Raji (cell line): ENCODE results near the gene CLIC5.

Experiments
- POLR2A ChIP-seq: IDR thresholded peaks from 2 replicates; pipeline ENCODE4 v1.6.1; 2011; ENCODE audit warnings: low read depth, low read length, control low read depth; ENCODE audit not compliant: insufficient read depth

CLIC5 gene

DNA sequence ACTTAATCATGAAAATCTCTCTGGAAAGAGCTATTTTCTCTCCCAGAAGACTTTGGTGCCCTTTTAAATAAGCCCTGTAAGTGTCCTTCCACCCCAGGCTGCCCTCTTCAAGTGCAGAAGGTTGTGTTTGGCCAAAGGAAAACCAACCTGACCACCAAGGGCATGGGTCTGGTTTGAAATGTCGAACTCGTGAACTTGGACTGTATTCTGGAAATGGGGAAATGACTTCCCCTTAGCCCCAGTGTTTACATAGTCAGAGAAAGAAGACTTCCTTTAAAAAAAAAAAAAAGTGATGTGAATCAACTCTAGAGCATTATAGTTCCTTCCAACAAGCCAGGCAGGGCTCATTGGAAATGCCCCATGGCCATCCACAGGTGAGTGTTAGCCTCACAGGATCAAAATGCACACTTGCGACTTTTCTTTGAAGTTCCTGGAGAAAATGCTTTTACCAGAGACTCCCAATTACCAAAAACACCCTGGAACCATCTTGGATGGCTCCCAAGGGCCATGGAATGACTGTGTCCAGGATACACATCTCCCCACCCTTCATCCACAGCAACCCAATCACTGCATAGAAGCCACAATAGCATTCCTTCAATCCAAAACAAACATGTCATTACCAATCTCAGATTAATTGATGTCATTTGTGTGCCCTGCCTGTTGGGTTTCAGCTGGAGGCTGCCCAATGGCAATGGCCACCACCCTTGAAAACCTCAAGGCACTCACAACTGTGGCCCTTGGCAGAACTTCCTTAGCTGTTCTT lies 133.8 kb downstream of the CLIC5 start:
- TF ChIP-seq POLR2A = no peak

- no peak for TF ChIP-seq POLR2A
These were observed 135.0 kb downstream of the CLIC5 start for GRCh38 chr6:45880676-45881075.

DNA sequence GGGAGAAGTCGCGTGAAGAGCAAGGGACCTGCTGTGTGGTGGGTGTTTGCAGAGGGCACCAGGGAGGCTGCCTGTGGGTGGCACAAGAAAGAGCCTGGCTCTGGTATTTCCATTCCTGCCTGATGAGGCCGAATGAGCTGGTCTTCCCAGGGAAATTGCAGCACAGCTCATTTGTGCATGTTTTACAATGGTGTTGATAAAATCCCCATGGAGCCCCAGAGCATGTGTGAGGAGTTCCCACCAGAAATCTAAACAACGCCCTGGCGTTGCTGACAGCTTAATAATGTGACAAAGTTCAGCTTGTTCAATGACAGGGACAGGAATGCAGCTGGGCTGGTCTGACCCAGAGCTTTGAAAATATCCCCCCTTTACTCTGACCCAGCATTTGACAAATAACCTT lies 135.5 kb downstream of the CLIC5 start:
- no peak for TF ChIP-seq POLR2A

- no peak for TF ChIP-seq POLR2A
These were observed 137.6 kb downstream of the CLIC5 start for GRCh38 chr6:45877970-45878590.

DNA sequence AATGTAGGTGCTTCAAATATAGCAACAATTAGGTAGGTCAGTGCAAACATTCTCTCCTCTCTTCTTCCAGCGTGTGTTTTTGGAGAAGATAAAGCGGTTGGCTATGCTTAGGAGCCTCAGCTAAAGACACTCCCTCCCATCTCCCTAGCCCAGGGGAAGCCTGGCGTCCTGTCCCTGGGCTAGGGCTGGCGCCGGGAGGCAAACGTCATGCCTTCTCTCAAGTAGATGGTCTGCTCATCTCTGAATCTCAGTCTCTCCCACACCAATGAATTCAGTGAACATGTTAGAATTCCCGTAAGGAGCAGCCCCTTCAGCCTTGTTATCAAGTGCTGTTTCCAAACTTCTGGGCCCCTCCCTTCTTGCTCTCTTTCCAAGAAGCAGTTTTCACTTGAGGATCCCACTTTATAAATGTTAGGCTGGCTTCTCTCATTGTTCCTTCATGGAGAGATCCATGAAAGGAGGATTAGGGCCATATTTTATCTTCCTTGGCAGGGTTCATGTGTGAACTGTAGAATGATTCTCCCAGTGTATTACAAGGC lies 142.8 kb downstream of the CLIC5 start:
- TF ChIP-seq POLR2A = no peak

GRCh38 chr6:45870531-45870930 lies 145.1 kb downstream of the CLIC5 start:
- TF ChIP-seq POLR2A = no peak

DNA sequence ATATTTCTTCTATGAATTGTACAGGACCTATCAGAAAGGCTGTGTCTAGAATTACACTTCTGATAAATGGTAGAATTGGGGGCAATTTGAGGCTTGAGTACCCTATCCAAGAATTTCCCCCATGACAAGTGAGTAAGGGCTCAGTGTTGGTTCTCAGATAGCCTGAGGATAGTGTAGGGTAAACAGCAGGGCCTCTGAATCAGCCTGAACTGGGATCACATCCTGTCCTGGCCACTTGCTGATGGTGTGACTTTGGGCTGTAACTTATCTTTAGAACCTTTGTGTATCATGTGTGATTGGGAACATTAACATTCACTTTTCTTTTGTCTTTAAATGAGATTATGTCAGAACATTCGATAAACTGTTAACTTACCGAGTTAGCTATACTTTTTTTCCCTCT lies 151.0 kb downstream of the CLIC5 start:
- no peak for TF ChIP-seq POLR2A

- TF ChIP-seq POLR2A = no peak
These were observed 157.0 kb downstream of the CLIC5 start for GRCh38 chr6:45858691-45859090.

- no peak for TF ChIP-seq POLR2A
These were observed 157.8 kb downstream of the CLIC5 start for GRCh38 chr6:45857827-45858226.

DNA sequence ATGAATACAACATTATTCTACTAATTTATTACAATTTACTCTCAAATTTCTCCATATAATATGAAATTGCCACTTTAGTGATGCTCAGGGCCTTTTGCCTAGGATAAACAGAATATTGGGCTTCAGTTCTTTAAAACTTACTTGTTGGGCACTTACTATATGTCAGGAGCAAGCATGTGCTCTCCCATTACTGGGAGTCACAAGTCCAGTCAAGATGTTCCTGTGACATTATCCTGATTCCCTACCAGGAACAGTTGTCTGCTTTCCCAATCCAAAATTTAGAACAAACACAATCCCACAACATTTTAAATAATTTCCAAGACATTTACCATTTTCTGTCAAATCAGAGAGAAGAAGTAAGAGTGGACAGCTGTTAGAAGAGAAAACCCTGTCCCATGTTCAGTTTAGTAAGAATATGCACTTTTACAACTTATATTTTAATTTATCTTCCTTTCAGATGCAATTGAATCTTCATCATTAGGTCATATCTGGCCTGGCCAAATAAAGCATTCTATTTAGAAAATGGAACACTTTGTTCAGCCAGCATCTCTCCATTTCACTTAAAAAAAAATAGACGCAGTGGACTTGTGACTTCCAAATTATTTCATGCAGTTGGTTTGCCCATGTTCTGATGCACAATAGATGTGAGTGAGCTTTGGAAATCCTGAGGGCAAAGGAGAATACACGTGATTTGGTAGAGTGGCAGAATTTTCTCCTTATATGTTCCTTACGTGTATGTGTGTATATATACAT lies 159.8 kb downstream of the CLIC5 start:
- no peak for TF ChIP-seq POLR2A

- TF ChIP-seq POLR2A = no peak
These were observed 161.4 kb downstream of the CLIC5 start for GRCh38 chr6:45854149-45854742.

DNA sequence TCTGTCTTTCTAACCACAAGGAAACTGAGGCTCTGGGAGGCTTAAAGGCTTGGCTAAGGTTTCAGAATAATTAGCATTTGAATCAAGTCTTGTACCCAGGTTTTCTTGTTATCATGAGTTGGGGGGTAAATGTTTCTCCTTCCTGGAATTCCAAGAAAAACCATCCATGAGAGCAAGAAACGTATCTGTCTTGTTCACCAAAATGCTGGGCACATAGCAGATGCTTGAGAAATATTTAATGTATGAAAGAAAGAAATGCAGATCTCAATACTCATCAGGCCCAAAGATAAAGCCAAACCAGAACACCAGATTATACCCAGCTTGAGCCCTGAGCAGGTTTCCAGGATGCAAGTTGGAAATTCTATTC lies 164.6 kb downstream of the CLIC5 start:
- no peak for TF ChIP-seq POLR2A

- no peak for TF ChIP-seq POLR2A
These were observed 165.2 kb downstream of the CLIC5 start for GRCh38 chr6:45850378-45851033.

DNA sequence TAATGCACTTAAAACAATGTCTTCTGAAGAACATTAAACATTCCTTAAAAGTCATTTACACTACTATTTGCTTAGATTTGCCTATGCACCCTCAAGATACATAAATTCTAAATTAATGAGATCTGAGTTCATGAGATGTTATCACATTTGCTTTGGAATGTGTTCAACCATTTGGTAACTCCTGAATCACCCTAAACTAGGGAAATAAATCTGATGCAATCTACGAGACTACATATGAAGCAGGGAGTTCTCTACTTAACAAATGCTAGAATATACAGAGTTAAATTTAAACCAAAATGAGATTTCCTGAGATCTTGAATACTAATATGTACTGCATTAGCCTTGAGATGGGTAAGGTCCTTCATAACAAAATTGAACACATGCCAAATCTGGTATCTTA lies 170.1 kb downstream of the CLIC5 start:
- TF ChIP-seq POLR2A = no peak

DNA sequence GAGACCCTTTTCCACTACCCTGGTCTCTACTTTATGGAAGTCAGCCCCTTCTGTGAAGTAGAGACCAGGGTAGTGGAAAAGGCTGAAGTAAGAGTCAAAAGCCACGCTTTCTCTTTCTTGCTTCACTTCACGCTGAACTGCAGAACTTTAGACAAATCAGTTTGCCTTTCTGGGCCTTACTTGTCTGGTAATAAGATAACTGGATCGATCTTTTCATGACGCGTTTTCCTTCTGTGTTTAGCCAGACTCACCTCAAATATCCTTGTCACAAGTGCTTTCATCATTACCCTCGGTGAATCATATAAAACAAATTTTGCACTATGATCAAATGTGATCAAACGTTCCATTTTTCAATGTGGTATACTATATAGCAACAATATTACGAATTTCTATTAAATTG lies 170.7 kb downstream of the CLIC5 start:
- no peak for TF ChIP-seq POLR2A
